H1 (cell line): ENCODE measurements around the gene OSBPL5. TPM values are rescaled to one million over a fixed set of nuclear protein-coding genes. Genes with fewer than 3 reads are reported as not detected.
A peak's percentile ranks its signal among the peaks of the same experiment; 100 is the strongest.

ENCODE experiments used
- CTCF ChIA-PET: fragments of 300-600 bp; sonication (Branson Sonifier 250); formaldehyde crosslinking; loops from one replicate; lab custom pipeline; 2021; ENCODE audit not compliant: partially characterized antibody; lab: Charles Lee
- POLR2A ChIA-PET: fragments of 300-600 bp; sonication (Branson Sonifier 250); formaldehyde crosslinking; loops from one replicate; lab custom pipeline; 2021; ENCODE audit warnings: inconsistent platforms; ENCODE audit not compliant: partially characterized antibody; lab: Charles Lee
- DNase-seq, 2 experiments: peaks; one replicate each; pipeline versions ENCODE4 v3.0.0 to v3.0.0-alpha.2; 2010 to 2022; ENCODE audit warnings: low spot score in 2 of 2, low read depth in 1 of 2, mixed read lengths in 1 of 2
- FAIRE-seq: peaks from 2 replicates; lab custom pipeline; 2011; peaks lifted over from hg19 to GRCh38; lab: Jason Lieb, UNC
- H2AFZ ChIP-seq: 2 replicates; pipeline ENCODE4 v1.8.1; 2012; ENCODE audit warnings: low read length, inconsistent platforms
- H2AK5ac ChIP-seq: 2 replicates; pipeline ENCODE4 v1.6.1; 2013; ENCODE audit warnings: low read depth, low read length
- H2BK120ac ChIP-seq: replicated peaks from 2 replicates; pipeline ENCODE3; 2013; ENCODE audit warnings: low read depth, low read length, inconsistent platforms
- H2BK12ac ChIP-seq: 2 replicates; pipeline ENCODE4 v1.6.1; 2013; ENCODE audit warnings: low read depth, low read length
- H2BK15ac ChIP-seq: 2 replicates; pipeline ENCODE4 v1.6.1; 2013; ENCODE audit warnings: low read length
- H2BK20ac ChIP-seq: 2 replicates; pipeline ENCODE4 v1.6.1; 2013; ENCODE audit warnings: low read length
- H2BK5ac ChIP-seq: 2 replicates; pipeline ENCODE4 v1.6.1; 2013; ENCODE audit warnings: low read depth, low read length
- H3K14ac ChIP-seq: 2 replicates; pipeline ENCODE4 v1.6.1; 2013; ENCODE audit warnings: inconsistent platforms; ENCODE audit not compliant: insufficient read length
- H3K18ac ChIP-seq: 2 replicates; pipeline ENCODE4 v1.6.1; 2013; ENCODE audit warnings: low read length; ENCODE audit errors: extremely low read depth
- H3K23ac ChIP-seq: 2 replicates; pipeline ENCODE4 v1.6.1; 2013; ENCODE audit warnings: inconsistent platforms; ENCODE audit not compliant: insufficient read length
- H3K23me2 ChIP-seq: 2 replicates; pipeline ENCODE4 v1.6.1; 2013; ENCODE audit warnings: low read depth, low read length
- H3K27ac ChIP-seq: 2 replicates; pipeline ENCODE4 v1.6.1; 2011; ENCODE audit warnings: low read depth, low read length, inconsistent platforms
- H3K27me3 ChIP-seq, 4 experiments: replicated peaks in 1 of 4; 1 replicate in 1 of 4; 2 replicates in 3 of 4; pipeline versions ENCODE4 v1.6.1 to v1.8.1; 2011 to 2013; ENCODE audit warnings: low read length in 3 of 4, mild to moderate bottlenecking in 3 of 4, inconsistent platforms in 2 of 4, mixed read lengths in 2 of 4, moderate library complexity in 1 of 4; ENCODE audit not compliant: control insufficient read depth in 3 of 4, insufficient read depth in 3 of 4; ENCODE audit errors: extremely low read depth in 1 of 4
- H3K36me3 ChIP-seq, 4 experiments: 2 replicates each; pipeline versions ENCODE4 v1.6.1 to v1.8.1; 2011 to 2013; ENCODE audit warnings: mild to moderate bottlenecking in 4 of 4, low read length in 3 of 4, moderate library complexity in 2 of 4, control low read depth in 1 of 4, inconsistent platforms in 1 of 4; ENCODE audit not compliant: insufficient read depth in 4 of 4, control insufficient read depth in 2 of 4
- H3K4ac ChIP-seq: replicated peaks from 2 replicates; pipeline ENCODE3; 2013; ENCODE audit warnings: low read length, low read depth, mixed read lengths, inconsistent platforms; ENCODE audit not compliant: insufficient read length
- H3K4me1 ChIP-seq, 4 experiments: replicated peaks in 1 of 4; 1 replicate in 1 of 4; 2 replicates in 3 of 4; pipeline versions ENCODE4 v1.6.1 to v1.8.1; 2011 to 2013; ENCODE audit warnings: low read length in 3 of 4, inconsistent platforms in 2 of 4, mixed read lengths in 1 of 4; ENCODE audit not compliant: insufficient read depth in 4 of 4, control insufficient read depth in 3 of 4
- H3K4me2 ChIP-seq, 2 experiments: 2 replicates each; pipeline versions ENCODE4 v1.6.1 to v1.8.1; 2011 to 2013; ENCODE audit warnings: low read depth in 2 of 2, low read length in 2 of 2, control low read depth in 1 of 2, inconsistent platforms in 1 of 2, mild to moderate bottlenecking in 1 of 2; ENCODE audit not compliant: insufficient read depth in 1 of 2
- H3K4me3 ChIP-seq, 4 experiments: fragments of 200-600, 300-600 bp in 1 of 4; sonication (generic), shearing (Covaris generic), sonication (Bioruptor Twin) in 1 of 4; 2 replicates each; pipeline versions ENCODE4 v1.5.1 to v1.8.1; 2011 to 2016; ENCODE audit warnings: low read length in 4 of 4, low read depth in 3 of 4, control low read depth in 2 of 4, inconsistent platforms in 2 of 4, mild to moderate bottlenecking in 2 of 4, mixed read lengths in 1 of 4, moderate library complexity in 1 of 4; ENCODE audit not compliant: insufficient read depth in 2 of 4; ENCODE audit errors: extremely low read depth in 1 of 4
- H3K56ac ChIP-seq: replicated peaks from 2 replicates; pipeline ENCODE3; 2013; ENCODE audit warnings: low read depth, mild to moderate bottlenecking, mixed read lengths, low read length, inconsistent platforms; ENCODE audit not compliant: insufficient read length
- H3K79me1 ChIP-seq: 2 replicates; pipeline ENCODE4 v1.6.1; 2013; ENCODE audit warnings: low read depth, low read length, control low read depth
- H3K79me2 ChIP-seq, 2 experiments: 2 replicates each; pipeline versions ENCODE4 v1.6.1 to v1.8.1; 2012 to 2013; ENCODE audit warnings: low read length in 2 of 2, mild to moderate bottlenecking in 2 of 2, inconsistent platforms in 1 of 2; ENCODE audit not compliant: insufficient read depth in 2 of 2, control insufficient read depth in 1 of 2
- H3K9ac ChIP-seq, 4 experiments: replicated peaks in 1 of 4; 1 replicate in 1 of 4; 2 replicates in 3 of 4; pipeline versions ENCODE4 v1.6.1 to v1.8.1; 2011 to 2013; ENCODE audit warnings: low read depth in 3 of 4, low read length in 3 of 4, control low read depth in 2 of 4, mild to moderate bottlenecking in 2 of 4, moderate library complexity in 2 of 4, inconsistent platforms in 1 of 4; ENCODE audit errors: extremely low read depth in 1 of 4
- H3K9me3 ChIP-seq, 2 experiments: 2 replicates each; pipeline versions ENCODE4 v1.6.1 to v1.8.1; 2012 to 2013; ENCODE audit warnings: mild to moderate bottlenecking in 2 of 2, moderate library complexity in 2 of 2, control low read depth in 1 of 2, inconsistent platforms in 1 of 2, low read depth in 1 of 2, low read length in 1 of 2, mixed read lengths in 1 of 2; ENCODE audit not compliant: insufficient read depth in 2 of 2
- H4K20me1 ChIP-seq, 2 experiments: replicated peaks in 1 of 2; 2 replicates each; pipeline versions ENCODE3 to v1.8.1; 2011 to 2013; ENCODE audit warnings: inconsistent platforms in 2 of 2, low read length in 2 of 2, mild to moderate bottlenecking in 1 of 2; ENCODE audit not compliant: insufficient read depth in 2 of 2, control insufficient read depth in 1 of 2
- H4K5ac ChIP-seq: 2 replicates; pipeline ENCODE4 v1.6.1; 2013; ENCODE audit warnings: low read length, low read depth, mixed read lengths, inconsistent platforms; ENCODE audit not compliant: insufficient read length
- H4K8ac ChIP-seq: 2 replicates; pipeline ENCODE4 v1.8.0; 2013; ENCODE audit warnings: mild to moderate bottlenecking, moderate library complexity, low read length, inconsistent platforms; ENCODE audit not compliant: insufficient read depth; ENCODE audit errors: extremely low read depth
- H4K91ac ChIP-seq: replicated peaks from 2 replicates; pipeline ENCODE3; 2013; ENCODE audit warnings: low read length, mixed read lengths, inconsistent platforms; ENCODE audit not compliant: insufficient read length
- HDAC2 ChIP-seq, 2 experiments: fragments of 300-600 bp in 1 of 2; sonication (generic) in 1 of 2; IDR thresholded peaks; 2 replicates each; pipeline ENCODE4 v1.6.1; 2011 to 2012; ENCODE audit warnings: low read depth in 2 of 2, low read length in 2 of 2, mild to moderate bottlenecking in 2 of 2, moderate library complexity in 2 of 2, borderline replicate concordance in 1 of 2, inconsistent platforms in 1 of 2
- POLR2A ChIP-seq, 2 experiments: IDR thresholded peaks; 1 replicate in 1 of 2; 2 replicates in 1 of 2; pipeline ENCODE4 v1.6.1; 2011; ENCODE audit warnings: low read depth in 2 of 2, low read length in 2 of 2, mild to moderate bottlenecking in 2 of 2; ENCODE audit errors: control extremely low read depth in 1 of 2
- WGBS, 2 experiments: shearing (Covaris generic) in 1 of 2; methylation state at CpG; one replicate each; pipeline versions ENCODE4 v1.1.6 to v1.1.7; 2013 to 2015; ENCODE audit warnings: low lambda C conversion rate in 2 of 2, mixed read lengths in 2 of 2, inconsistent platforms in 1 of 2, low coverage in 1 of 2, missing lambda C conversion rate in 1 of 2; ENCODE audit not compliant: insufficient replicate concordance in 2 of 2, insufficient coverage in 1 of 2, insufficient read length in 1 of 2; ENCODE audit errors: extremely low coverage in 1 of 2, missing lambda C conversion rate in 1 of 2; 5-methylcytosine and 5-hydroxymethylcytosine counted together
- polyA plus RNA-seq, 7 experiments: library from polyadenylated mRNA; depleted of rRNA in 3 of 7; stranded (reverse) in 5 of 7; unstranded in 2 of 7; fragments of >200 nt in 5 of 7; fragments of 200-250 nt in 2 of 7; gene quantifications; 1 replicate in 5 of 7; 2 replicates in 1 of 7; 4 replicates in 1 of 7; pipeline versions ENCODE4 v1.2.1 to v1.2.3, GENCODE V29; 2011 to 2013; ENCODE audit warnings: missing spikeins in 2 of 7, mixed read lengths in 2 of 7
- total RNA-seq: library from RNA; stranded (reverse); fragmentation: NEBNext Ultra II Directional; extraction: Animal tissue kit (Norgen Biotek cat#: 25700); gene quantifications from 2 replicates; pipeline ENCODE4 v1.2.1, GENCODE V29; 2021

Gene OSBPL5
- total and polyA plus RNA-seq, 2 of the 8 experiments (the other 6 are each of a cell fraction or from before 2014, with no cell fraction given) = 3.4 to 9.9 TPM

- DNase-seq = no peak
- Histone ChIP-seq H3K4ac (no peak overlapping the region), H3K56ac (no peak overlapping the region), H3K4me3 (no peak overlapping the region), H4K8ac (no peak overlapping the region; the same call in 1 of the 2 replicates), H3K79me1 (no peaks in the 10 kb centered on the region), H3K9me3 (no peaks in the 10 kb centered on the region), H2AK5ac (no peak overlapping the region), H2BK5ac (peak overlapping the region; percentile 56; the same call in 1 of the 2 replicates), H3K23ac (no peak overlapping the region), H3K4me2 (no peak overlapping the region), H3K79me2 (no peaks in the 10 kb centered on the region), H3K18ac (peak overlapping the region; percentile 19; the same call in 1 of the 2 replicates), H3K9ac (no peak overlapping the region), H4K20me1 (peaks cover 0 to 5% of the 10 kb centered on the region in 2 experiments), H3K27ac (no peak overlapping the region), H2BK20ac (no peak overlapping the region), H2BK120ac (no peak overlapping the region), H2BK12ac (peak overlapping the region; percentile 75; the same call in 1 of the 2 replicates), H3K14ac (no peak overlapping the region), H2AFZ (no peak overlapping the region), H4K5ac (no peak overlapping the region), H3K36me3 (no peaks in the 10 kb centered on the region)
- CTCF ChIA-PET = interaction anchor here (1.4 kb wide), 1 partner anchor 30 kb away, joined by 4 read pairs; no protein-coding TSS in a partner anchor
- WGBS, 2 experiments = 87% methylated on average over 11 of the region's 11 CpGs; no CpG with 5 or more reads in 1 of the 2 experiments
- no peak for TF ChIP-seq HDAC2 (IDR thresholded peaks at IDR 0.05; ENCODE audit: borderline replicate concordance in 1 of 2, low read depth in 2 of 2, low read length in 2 of 2)
- no peak for TF ChIP-seq POLR2A (IDR thresholded peaks at IDR 0.05; ENCODE audit: control extremely low read depth in 1 of 2, low read depth in 2 of 2, low read length in 2 of 2)
- TF ChIP-seq, all 59 proteins: peak for 0
- peaks cover 8% of the 10 kb centered on the region; the same call in 1 of the 2 replicates for H3K23me2 ChIP-seq
- peaks cover 0 to 9% (median 3%) of the 10 kb centered on the region in 4 experiments; a peak in 3 of 7 replicates for H3K4me1 ChIP-seq
- H3K27me3 ChIP-seq = no peaks in the 10 kb centered on the region; a peak in 1 of 7 replicates
- H4K91ac ChIP-seq = peak overlapping the region; percentile 51
- H2BK15ac ChIP-seq = no peak overlapping the region
- no peak for FAIRE-seq
- POLR2A ChIA-PET = no interaction called here
Measured at GRCh38 chr11:3132271-3132781, 32.8 kb downstream of the OSBPL5 start.
